Measurements from ENCODE around the gene TPM3.
"Not testable (repeated sequence)": the region's sequence is repeated elsewhere in the genome, so short reads cannot be mapped to it uniquely, and the experiment has no call there.

Gene TPM3

DNA sequence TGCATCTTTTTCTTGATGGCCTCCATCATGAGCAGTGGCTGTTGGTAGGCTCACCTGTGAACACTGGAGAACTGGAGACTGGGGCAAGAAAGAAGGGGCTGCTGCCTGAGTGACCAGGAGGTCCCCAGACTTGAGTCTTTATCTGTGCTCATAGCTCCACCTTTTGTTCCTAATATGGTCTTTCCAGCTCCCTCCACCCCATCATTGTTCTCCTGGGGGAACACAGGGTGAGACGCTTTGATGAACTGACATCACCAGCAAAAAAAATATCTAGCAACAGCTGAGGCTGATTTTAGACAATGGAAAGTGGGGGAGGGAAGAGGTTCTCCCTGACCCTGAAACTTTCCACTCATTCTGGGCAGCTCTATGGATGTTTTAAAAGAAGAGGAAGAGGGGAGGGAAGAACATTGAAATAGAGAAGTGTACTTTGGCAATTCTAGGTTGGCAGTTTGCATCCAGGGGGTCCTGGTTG lies at the start of gene TPM3:
TPM3 (minus strand) TSS at position 111 of the 472 bp plus-strand sequence; CDS start at position 29, 82 bp downstream.
- DNase-seq, result no peak

DNA sequence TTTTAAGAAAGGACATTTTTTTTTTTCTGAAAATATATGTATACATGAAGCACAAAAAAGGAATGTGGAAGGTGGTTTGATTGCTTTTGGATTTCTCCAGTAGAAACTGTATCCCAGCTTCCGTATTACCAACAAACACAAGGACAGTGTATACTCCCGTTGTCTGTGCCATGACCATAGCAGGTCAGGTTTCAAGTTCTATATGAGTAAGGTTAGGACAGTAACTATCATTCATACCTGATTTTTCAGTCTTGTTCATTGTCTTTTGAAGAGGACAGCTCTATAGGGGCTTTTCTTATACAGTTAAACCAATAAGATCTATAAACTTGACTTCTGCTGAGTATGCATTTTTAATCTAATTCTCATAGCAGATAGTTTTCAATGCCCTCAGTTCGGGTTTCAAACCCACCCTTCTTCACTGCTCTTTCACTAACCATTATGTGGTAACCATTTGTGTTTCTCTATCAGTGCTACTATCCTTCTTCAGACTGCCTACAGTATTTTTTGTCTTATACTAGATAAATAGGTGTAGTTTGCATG lies 48.5 kb upstream of the TPM3 start:
- no peak for DNase-seq

DNA sequence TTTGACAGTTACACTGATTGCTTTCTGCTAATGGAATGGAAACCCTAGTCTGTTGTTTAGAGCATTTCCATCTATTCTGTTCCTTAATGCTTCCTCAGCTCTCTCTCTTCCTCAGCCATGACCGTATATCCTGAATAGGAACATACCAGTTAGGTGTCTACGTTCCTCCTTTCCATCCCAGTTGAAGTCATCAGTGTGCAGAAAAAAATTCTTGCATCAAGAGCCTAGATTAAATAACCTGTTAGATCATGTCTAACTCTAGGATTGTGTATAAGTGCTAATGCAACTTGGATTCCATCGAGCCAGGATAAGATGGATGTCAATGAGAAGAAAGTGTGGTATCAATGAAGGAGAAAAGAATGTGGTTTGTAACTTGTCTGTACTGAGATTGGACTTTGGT lies 47.6 kb upstream of the TPM3 start:
- no peak for DNase-seq

DNA sequence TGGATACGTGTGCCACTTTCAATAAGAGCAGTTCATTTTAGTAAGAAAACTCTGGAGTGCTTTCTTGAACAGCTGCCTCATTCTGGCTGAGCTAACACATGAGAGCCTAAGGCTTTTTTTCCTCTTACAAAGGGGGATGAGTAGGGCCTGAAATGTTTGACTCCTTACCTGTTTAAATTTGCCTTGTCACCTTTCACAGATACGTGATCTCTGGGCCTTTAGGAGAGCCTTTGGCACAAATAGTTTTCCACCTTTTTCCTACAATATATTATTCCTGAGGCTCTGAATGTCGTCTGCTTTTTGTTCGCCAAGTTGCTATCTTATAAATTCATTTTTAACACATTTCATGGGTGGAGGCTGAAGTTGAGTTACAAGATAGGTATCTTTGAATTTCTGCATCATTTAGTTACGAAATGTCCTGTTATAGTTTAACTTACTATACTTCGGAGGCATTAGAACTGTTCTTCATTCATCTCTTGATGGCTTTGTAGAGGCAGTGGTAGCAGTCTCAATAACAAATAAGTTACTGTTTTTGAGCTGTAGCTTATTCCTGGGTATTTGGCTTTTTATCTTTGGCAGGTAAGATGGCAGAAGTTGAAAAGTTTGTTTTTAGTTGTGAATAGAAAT lies 46.1 kb upstream of the TPM3 start:
- DNase-seq, result no peak

DNA sequence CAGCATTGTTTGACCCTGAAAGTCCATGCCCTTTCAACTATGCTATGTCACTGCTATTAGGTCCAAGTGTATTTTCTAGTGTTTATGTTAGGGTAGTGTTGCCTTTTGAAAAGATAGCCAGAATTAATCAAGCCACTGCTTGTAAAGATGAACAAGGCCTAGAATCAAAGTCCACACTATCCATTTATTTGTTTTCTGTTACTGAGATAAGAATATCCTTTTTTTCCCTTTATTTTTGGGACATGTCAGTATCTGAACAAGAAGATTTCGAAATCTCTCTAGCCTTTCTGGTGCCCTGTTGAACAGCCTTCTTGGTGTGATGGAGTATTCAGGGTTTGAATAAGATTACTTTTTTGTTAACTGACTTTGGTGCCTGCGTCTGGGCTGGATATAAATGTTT lies 45.5 kb upstream of the TPM3 start:
- DNase-seq, result no peak

DNA sequence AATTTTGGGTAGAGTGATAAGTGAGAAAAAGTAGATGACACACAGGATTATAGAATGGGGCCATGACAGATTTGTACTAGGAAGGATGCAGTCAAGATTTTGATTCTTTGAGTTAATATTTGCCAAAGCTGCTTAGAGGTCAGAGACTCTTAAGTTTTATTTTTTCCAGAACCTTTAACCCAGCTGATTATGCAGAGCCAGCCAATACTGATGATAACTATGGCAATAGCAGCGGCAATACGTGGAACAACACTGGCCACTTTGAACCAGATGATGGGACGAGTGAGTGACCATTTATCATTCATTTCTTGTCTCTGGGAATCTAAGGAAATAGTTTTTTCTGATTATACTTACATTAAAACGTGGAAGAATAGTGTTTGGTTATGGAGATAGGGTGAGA lies 45.0 kb upstream of the TPM3 start:
- DNase-seq, result no peak

DNA sequence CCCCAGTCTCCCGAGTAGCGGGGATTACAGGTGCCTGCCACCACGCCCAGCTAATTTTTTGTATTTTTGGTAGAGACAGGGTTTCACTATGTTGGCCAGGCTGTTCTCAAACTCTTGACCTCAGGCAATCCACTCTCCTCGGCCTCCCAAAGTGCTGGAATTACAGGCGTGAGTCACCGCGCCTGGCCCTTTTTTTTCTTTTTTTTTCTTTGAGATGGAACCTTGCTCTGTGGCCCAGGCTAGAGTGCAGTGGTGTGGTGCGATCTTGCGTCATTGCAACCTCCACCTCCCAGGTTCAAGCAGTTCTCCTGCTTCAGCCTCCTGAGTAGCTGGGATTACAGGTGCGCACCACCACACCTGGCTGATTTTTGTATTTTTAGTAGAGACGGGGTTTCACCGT lies 41.2 kb upstream of the TPM3 start:
- not testable (repeated sequence) for DNase-seq

DNA sequence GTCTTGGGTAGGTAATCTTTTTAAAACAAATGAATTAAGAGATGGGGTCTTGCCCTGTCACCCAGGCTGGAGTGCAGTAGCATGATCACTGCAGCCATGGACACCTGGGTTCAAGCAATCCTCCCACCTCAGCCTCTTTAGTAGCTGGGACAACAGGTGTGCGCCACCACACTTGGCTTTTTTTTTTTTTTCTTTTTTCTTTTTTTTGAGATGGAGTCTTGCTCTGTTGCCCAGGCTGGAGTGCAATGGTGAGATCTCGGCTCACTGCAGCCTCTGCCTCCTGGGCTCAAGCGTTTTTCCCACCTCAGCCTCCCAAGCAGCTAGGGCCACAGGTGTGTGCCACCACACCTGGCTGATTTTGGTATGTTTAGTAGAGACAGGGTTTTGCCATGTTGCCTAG lies 39.2 kb upstream of the TPM3 start:
- not testable (repeated sequence) for DNase-seq

DNA sequence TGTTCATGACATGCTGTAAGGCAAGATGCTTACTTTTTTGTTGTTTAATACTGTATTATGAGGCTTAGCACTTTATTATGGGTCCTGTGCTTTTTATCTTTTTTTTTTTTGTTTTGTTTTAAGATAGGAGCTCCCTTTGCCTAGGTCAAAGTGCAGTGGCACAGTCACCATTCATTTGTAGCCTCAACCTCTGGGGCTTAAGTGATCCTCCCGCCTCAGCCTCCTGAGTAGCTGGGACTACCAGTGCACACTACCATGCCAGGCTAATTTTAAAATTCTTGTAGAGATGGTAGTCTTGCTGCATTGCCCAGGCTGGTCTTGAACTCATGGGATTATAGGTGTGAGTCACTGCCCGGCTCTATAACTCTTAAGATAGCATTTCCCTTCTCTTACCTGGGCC lies 33.5 kb upstream of the TPM3 start:
- DNase-seq, result no peak

DNA sequence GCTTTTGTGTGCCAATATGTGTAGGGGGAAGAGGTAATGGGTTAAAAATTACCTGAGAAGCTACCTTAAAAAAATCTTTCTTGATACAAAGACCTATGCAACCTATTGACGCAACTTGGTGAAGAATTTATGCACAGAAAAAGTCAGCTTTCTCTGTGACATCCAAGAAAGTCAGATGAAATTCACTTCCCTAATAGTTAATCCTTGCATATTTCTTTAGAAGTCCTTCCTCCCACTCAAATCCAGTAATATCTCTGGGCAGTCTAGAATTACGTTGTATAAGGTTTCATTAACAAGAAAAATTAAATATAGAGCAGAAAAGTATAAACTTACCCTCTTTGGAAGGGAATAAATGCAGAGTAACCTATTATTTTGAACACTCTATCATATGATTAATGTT lies 31.7 kb upstream of the TPM3 start:
- no peak for DNase-seq

DNA sequence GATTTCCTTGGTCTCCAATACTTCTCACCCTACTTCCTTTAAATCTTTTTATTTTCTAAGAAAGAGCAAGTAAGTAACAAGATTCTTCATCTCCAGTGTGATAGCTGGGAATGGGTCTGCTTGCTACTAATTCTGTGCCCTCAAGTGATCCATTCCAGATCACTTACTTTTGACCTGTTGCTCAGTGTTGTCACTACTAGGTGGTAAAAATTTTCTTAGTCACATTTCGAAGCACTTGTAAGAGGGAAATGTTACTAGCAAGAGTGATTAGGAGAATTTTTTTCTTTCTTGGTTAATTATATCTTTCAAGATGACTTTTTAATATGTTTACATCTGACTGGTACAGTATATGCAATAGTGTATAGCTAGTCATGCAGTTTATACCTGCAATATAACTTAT lies 31.0 kb upstream of the TPM3 start:
- DNase-seq, result no peak

DNA sequence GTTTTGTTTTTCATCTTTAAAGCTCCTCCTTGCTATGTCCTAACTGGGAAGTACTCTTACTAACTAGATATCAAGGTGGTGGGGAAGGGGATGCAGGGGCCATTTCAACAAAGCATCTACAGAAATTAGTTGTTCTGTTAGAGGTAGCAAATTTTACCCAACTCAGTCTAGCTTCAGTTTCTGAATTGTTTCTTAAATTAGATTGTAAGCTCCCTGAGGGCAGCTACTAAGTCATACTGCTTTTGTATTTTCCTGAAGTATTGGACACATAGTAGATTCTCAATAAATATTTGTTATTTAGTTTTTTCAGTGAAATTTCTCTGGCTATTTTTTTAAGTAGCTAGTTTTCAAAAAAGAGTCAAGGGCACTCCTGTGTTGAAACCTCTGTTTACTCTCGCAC lies 30.6 kb upstream of the TPM3 start:
- DNase-seq, result no peak

DNA sequence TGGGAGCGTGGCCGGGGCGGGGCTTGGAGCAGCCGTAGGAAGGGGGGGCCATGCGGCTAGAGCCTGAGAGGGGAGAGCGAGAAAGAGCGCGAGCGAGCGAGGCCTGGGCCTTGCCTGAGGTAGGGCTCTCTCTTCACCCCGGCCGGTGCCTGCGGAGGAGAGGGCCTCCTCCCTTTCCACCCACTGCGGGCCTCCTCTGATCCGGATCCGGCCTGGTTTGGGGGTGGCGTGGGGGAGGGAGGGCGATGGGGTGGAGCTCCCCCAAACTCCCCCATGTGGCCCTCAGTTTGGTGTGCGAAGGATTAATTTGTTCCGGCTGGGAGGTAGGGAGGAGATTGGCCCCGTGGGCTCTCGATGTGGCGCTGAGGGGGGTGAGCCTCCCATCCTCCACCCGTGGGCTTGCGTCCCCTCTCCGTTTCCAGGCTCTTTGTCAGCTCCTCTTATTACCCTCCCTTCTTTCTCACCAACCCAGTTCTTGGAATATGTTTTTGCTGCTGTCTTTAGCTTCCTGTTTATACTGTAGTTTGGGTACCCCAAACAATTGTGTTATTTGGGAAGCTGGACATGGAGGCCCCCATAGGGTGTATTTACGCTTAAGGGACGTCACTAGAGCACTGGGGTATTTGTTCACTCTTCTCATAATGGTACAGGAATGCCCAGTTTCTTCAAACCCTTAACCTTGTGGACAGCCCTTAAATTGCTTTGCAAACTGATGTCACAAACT lies 29.5 kb upstream of the TPM3 start:
- DNase-seq, result peak; percentile 18

DNA sequence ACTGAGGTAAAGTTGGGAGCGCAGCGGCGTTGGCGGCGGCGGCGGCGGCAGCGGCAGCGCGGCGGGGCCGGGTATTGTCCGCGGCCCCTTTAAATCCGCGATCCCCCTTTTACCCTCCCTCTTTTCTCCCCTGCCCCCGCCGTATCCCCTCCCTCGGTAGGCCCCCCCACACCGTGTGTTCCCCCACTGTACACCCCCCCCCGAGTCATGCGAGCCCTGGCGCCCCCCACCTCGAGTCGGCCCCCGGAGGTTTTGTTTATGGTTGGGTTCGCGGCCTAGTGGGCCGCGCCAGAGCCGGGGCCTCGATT lies 29.0 kb upstream of the TPM3 start:
- no peak for DNase-seq

DNA sequence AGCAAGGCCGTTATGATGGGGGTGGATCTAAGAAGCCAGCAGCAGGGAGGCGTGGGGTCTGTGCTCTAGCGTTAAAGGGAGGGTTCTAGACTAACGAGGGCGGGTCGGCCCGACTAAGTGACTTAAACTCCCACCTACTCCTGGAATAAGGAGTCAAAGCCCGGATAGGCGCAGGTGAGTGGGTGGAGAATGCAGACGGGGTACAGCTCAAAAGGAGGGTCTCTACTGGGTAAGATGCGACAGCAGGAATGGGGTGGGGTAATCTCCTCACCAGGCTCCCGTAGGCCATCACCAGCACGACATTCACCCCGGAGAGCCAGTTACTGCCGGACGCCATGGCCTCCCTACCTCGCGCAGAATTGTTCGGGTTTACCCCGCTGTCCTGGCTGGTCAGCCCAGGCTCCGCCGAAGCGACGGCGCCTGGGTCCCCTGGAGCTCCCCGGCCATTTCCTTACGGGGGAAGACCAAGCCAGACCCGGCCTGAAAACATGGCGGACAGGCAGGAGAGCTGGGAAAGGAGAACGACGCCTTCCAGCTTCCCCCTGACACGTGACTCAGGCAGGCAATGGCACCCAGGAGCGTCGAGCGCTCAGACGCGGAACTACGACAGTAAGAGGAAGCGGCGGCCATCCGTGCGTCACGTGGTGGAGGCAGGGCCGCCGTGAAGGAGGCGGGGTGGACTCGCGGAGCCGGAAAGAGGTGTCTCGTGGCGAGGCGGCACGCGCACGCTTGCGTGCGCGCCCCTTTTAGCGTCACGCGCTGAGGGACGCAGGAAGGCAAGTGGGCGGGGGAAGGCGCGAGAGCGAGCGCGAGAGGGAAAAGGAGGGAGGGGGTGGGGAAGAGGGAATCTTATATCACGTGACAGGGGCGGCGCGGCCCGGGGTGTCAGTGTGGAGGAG lies 28.4 kb upstream of the TPM3 start, which contains the start of gene UBAP2L:
UBAP2L (plus strand) TSS at position 885 of the 899 bp plus-strand sequence. CDS start 4,169 bp downstream, outside the sequence.
- peak; percentile 98 for DNase-seq

DNA sequence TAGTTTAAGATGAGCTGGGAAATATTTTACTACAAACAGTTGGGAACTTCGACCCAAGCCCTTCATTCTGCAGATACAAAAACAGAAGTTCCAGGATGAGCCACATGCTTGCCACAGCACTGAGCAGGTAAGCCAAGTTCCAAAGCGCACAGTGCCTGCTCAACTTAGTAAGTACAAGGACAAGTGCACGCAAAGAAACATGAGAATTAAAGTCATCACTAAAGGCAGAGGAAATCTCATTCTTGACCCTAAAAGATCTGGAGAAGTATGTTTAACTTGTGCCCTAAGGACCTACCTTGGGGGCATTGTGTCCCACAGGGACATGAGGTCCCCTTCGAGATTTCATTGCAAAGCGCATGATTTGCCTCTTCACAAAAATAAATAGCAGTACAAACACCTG lies 27.6 kb upstream of the TPM3 start:
- DNase-seq, result no peak

DNA sequence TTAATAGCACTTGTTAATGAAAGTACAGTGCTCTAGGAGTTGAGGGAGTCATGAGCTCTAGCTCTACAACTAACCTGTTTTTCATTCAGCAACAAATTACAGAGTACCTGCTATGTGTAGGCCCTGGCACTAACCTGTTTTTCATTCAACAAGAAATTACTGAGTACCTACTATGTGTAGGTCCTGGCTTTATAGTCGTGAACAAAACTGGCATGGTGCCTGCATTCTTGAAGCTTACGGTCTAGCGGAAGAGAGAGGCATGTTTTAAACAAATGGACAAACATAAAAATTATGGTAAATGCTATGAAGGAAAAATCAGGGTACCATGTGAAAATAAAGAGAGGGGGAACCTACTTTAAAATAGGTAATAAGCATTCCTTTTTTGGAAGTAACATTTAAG lies 26.6 kb upstream of the TPM3 start:
- DNase-seq, result no peak

DNA sequence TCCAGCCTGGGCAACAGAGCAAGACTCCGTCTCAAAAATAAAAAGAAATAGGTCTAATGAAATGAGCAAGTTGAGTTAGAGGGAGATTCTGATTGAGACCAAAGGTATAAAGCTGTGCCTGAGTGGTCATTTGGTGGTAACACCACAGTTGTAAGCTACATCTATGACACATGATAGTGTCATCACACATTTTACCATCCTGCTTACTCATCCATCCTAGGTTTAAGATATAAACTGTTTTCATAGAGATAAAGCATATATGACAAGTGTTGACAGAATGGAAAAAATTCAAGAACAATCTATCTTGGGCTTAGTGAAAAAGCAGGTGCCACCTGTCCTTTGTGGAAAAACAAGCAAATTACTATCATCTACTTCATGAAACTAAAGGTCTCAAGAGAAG lies 21.4 kb upstream of the TPM3 start:
- DNase-seq, result no peak

DNA sequence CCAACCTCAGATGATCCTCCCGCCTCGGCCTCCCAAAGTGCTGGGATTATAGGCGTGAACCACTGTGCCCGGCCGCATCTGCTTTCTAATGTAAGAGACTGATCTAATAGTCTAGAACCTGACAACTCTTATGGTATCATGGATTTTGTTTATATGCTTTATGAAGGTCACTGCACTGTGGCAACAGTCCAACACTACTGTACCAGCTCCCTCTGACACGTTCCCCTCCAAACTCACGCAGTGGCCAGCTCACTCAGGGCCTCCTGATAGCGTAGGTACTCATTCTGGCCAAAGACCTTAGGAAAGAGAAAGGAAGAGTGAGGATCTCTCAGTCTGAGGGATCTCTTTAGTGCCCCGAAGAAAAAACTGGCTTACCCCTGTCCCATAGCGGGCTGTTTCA lies 20.2 kb upstream of the TPM3 start:
- DNase-seq, result no peak

DNA sequence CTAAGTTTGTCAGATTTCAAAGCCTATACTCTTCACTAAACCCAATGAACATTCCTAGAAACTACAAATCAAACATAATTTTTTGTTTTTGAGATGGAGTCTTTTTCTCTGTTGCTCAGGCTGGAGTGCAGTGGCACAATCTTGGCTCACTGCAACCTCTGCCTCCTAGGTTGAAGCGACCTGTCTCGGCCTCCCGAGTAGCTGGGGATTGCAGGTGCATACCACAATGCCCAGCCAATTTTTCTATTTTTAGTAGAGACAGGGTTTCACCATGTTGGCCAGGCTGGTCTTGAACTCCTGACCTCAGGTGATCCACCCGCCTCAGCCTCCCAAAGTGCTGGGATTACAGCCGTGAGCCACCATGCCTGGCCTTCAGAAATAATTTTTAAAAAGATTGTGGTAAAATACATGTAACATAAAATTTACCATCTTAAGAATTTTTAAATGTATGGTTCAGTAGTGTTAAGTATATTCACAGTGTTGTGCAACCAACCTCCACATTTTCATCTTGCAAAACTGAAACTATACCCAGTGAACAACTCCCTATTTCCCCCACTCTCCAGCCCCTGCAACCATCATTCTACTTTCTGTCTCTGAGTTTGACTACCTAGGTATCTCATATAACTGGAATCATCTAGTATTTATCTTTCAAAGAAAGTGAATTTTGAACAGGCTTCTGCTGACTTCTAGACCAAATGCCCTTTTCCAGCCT lies 16.9 kb upstream of the TPM3 start:
- no peak for DNase-seq

DNA sequence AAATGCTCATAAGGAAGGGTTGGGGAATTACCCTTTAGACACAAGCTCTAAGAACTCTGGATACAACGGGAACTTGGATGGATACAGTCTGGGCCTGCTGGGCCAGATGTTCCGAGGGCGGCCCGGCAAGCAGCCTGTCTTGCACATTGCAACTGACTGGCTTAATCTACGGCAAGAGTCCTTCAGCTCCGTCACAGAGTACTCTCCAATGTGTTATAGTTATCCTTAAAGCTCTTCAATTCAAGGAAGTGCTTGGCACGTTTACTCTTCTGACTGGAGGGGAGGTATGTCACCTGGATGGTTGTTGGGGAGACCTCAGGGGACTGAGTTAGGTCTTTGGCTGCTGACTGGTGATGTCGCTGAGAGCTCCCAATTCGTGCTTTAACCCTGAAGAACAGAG lies 15.4 kb upstream of the TPM3 start:
- DNase-seq, result no peak

DNA sequence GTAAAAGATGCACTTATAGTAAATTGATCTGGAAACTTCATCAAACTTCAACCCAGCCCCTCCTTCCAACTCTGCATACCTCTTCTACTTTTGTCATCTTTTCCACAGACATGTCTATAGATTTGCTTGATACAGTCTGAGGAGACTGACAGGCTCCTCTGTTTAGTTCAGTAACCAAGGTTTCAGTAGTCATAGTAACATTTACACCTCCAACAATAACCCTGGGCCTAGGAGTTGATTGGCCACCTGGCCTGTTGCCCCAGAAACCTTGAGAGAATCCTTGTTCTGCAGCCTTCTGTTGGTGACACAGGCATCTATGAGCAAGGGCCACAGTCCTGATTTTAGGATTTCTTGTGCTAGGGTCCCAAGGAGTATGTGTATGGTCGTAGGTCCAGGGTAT lies 14.3 kb upstream of the TPM3 start, which contains the start of gene CFAP141:
CFAP141 (minus strand) TSS at position 138 of the 400 bp plus-strand sequence; CDS start at position 112, 26 bp downstream.
- DNase-seq, result no peak

DNA sequence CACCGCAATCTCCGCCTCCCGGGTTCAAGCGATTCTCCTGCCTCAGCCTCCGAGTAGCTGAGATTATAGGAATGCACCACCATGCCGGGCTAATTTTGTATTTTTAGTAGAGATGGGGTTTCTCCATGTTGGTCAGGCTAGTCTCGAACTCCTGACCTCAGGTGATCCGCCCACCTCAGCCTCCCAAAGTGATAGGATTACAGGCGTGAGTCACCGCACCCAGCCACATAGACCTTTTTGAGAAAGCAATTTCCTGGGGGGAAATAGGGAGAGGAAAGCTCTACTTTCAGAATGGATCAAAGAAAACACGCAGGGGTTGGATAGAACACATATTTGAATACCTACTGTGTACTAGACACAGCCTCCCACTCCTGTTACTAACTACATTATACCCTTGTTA lies 13.9 kb upstream of the TPM3 start:
- DNase-seq, result not testable (repeated sequence)
